Mucosa of rectum (tissue), 2 donors: ENCODE data around the gene ARSB.
"Not testable (repeated sequence)": the region's sequence is repeated elsewhere in the genome, so short reads cannot be mapped to it uniquely, and the experiment has no call there.

ENCODE experiments used
- H3K27ac ChIP-seq, 2 donors: one replicate each; pipeline ENCODE4 v1.7.0; 2013; ENCODE audit warnings: inconsistent platforms in 2 of 2, low read depth in 2 of 2, low read length in 2 of 2
- H3K27me3 ChIP-seq, 2 donors: one replicate each; pipeline ENCODE4 v1.7.0; 2013; ENCODE audit warnings: low read length in 2 of 2; ENCODE audit not compliant: control insufficient read depth in 2 of 2, insufficient read depth in 2 of 2
- H3K36me3 ChIP-seq, 2 donors: one replicate each; pipeline ENCODE4 v1.7.0; 2013; ENCODE audit warnings: low read length in 2 of 2; ENCODE audit not compliant: control insufficient read depth in 2 of 2, insufficient read depth in 2 of 2
- H3K4me1 ChIP-seq, 2 donors: one replicate each; pipeline ENCODE4 v1.7.0; 2013; ENCODE audit warnings: low read length in 2 of 2, mild to moderate bottlenecking in 1 of 2; ENCODE audit not compliant: control insufficient read depth in 2 of 2, insufficient read depth in 2 of 2
- H3K4me3 ChIP-seq, 2 donors: one replicate each; pipeline ENCODE4 v1.7.0; 2013; ENCODE audit warnings: low read length in 2 of 2
- H3K9ac ChIP-seq, 2 donors: one replicate each; pipeline ENCODE4 v1.7.0; 2013; ENCODE audit warnings: low read length in 2 of 2, low read depth in 1 of 2, mild to moderate bottlenecking in 1 of 2
- H3K9me3 ChIP-seq, 2 donors: one replicate each; pipeline ENCODE4 v1.7.0; 2013; ENCODE audit warnings: low read length in 2 of 2; ENCODE audit not compliant: control insufficient read depth in 2 of 2
- donor health status: healthy.
- donor health status: Normal muscosa, but diverticular disease.

The ARSB gene

GRCh38 chr5:78922879-78923621 lies 62.1 kb downstream of the ARSB start:
- no peak overlapping the region for H3K27ac ChIP-seq
- H3K36me3 ChIP-seq, result no peaks in the 10 kb centered on the region

DNA sequence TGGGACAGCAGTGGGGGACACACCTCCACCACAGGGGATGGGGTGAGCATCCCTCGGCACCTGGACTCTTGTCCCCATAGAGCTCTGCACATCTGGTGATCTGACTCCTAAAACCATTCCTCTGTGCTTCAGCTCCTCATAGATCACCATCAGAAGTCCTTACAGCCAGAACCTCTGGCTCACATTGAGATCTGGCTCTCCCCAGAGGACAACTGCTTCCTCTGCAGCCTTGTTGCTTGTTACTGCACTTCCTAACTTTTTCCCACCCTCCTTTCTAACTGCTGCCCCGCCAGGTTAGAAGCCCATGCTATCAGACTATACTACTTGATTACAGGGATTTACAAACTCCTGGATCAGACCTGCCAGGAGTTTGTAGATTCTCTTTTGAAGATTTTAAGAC lies 64.5 kb downstream of the ARSB start:
- Histone ChIP-seq H3K27ac (no peak overlapping the region), H3K9ac (no peak overlapping the region), H3K9me3 (no peaks in the 10 kb centered on the region), H3K4me1 (no peaks in the 10 kb centered on the region), H3K36me3 (no peaks in the 10 kb centered on the region), H3K4me3 (no peak overlapping the region), H3K27me3 (no peaks in the 10 kb centered on the region)

More at GRCh38 chr5:78922879-78923621, 62.1 kb downstream of the ARSB start:
- Histone ChIP-seq H3K4me1 (no peaks in the 10 kb centered on the region), H3K27me3 (no peaks in the 10 kb centered on the region), H3K9me3 (no peaks in the 10 kb centered on the region), H3K9ac (no peak overlapping the region), H3K4me3 (no peak overlapping the region)

GRCh38 chr5:78919796-78920195 lies 65.3 kb downstream of the ARSB start:
- H3K9me3 ChIP-seq, result no peaks in the 10 kb centered on the region
- H3K36me3 ChIP-seq, result no peaks in the 10 kb centered on the region
- H3K27ac ChIP-seq, result no peak overlapping the region
- H3K4me1 ChIP-seq, result no peaks in the 10 kb centered on the region
- H3K4me3 ChIP-seq, result no peak overlapping the region
- no peak overlapping the region for H3K9ac ChIP-seq
- no peaks in the 10 kb centered on the region for H3K27me3 ChIP-seq

DNA sequence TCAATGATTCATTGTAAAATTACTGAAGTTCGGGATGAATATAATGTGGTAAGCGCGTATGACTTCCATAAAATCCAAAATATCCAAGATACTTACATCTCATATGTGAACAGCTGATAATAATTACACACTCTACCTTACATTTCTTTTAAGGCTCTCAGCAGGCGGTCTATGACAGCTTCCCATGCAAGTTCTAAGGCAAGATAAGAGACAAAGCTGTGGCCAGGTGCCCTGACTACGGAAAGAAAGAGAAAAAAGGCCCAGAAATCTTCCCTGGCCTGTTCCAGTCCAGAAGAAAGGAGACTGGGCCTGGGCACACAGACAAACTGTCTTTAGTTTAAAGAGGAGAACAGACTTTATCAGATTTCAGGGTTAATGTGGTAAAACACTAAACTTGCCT lies 69.1 kb downstream of the ARSB start:
- Histone ChIP-seq H3K9me3 (no peaks in the 10 kb centered on the region), H3K27me3 (no peaks in the 10 kb centered on the region), H3K9ac (no peak overlapping the region), H3K36me3 (no peaks in the 10 kb centered on the region), H3K4me1 (no peaks in the 10 kb centered on the region), H3K27ac (no peak overlapping the region), H3K4me3 (no peak overlapping the region)

- H3K27ac ChIP-seq, result no peak overlapping the region
- no peak overlapping the region for H3K4me3 ChIP-seq
- no peaks in the 10 kb centered on the region for H3K36me3 ChIP-seq
- no peaks in the 10 kb centered on the region for H3K9me3 ChIP-seq
- no peaks in the 10 kb centered on the region for H3K4me1 ChIP-seq
- no peaks in the 10 kb centered on the region for H3K27me3 ChIP-seq
- no peak overlapping the region for H3K9ac ChIP-seq
Measured at GRCh38 chr5:78915170-78915569, 69.9 kb downstream of the ARSB start.

DNA sequence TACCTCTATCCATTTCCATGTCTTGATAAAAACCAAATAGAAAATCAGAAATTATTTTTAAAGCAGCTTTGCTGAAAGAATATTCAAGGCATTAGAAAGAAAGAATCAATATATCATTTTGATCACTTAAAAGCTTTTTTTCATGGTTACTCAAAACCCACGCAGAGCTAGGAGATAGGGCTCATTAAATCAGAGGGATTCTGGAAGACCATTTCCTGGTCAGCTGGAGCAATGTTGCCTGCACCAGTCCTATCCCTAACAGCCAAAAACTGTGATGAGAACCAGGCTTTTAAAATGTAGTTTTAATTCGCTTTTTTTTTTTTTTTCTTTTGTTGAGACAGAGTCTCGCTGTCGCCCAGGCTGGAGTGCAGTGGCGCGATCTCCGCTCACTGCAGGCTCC lies 72.3 kb downstream of the ARSB start:
- H3K27ac ChIP-seq, result no peak overlapping the region

DNA sequence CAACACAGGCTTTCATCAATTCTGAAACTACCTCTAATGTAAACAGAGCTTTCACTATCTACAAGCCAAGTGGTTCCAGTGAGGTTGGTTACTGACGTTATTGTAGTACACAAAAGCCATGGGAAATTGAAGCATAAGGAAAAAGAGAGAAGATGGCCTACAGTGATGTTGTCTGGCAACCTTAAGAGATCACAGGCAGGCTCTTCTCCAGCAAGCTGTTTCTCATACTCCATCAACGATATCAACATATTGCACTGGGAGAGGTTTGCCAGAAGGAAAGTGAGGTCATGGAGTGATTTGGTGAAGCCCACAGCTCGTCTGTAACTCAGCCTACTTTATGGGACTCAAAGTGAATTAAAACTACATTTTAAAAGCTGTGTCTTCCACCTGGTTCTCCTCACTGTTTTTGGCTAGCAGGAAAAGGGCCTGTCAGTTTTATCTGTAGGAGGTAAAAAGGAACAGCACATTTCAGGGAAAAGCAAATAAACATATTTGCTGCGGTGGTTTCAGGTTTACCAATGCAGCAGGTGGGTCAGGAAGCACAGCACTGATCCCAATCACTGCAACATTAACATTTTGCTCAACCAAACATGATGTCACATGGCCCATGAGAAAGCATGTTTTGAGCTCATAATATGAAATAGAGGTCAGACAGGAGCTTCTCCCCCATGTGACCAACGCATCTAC lies 72.9 kb downstream of the ARSB start:
- H3K4me3 ChIP-seq, result no peak overlapping the region
- H3K36me3 ChIP-seq, result no peaks in the 10 kb centered on the region
- H3K4me1 ChIP-seq, result peaks cover 0 to 13% of the 10 kb centered on the region in 2 donors
- no peak overlapping the region for H3K27ac ChIP-seq
- no peaks in the 10 kb centered on the region for H3K27me3 ChIP-seq
- no peak overlapping the region for H3K9ac ChIP-seq
- no peaks in the 10 kb centered on the region for H3K9me3 ChIP-seq

More for the DNA sequence above, 72.3 kb downstream of the ARSB start:
- H3K4me1 ChIP-seq, result peaks cover 0 to 13% of the 10 kb centered on the region in 2 donors
- H3K9me3 ChIP-seq, result no peaks in the 10 kb centered on the region
- H3K9ac ChIP-seq, result no peak overlapping the region
- H3K36me3 ChIP-seq, result no peaks in the 10 kb centered on the region
- H3K4me3 ChIP-seq, result no peak overlapping the region
- H3K27me3 ChIP-seq, result no peaks in the 10 kb centered on the region

DNA sequence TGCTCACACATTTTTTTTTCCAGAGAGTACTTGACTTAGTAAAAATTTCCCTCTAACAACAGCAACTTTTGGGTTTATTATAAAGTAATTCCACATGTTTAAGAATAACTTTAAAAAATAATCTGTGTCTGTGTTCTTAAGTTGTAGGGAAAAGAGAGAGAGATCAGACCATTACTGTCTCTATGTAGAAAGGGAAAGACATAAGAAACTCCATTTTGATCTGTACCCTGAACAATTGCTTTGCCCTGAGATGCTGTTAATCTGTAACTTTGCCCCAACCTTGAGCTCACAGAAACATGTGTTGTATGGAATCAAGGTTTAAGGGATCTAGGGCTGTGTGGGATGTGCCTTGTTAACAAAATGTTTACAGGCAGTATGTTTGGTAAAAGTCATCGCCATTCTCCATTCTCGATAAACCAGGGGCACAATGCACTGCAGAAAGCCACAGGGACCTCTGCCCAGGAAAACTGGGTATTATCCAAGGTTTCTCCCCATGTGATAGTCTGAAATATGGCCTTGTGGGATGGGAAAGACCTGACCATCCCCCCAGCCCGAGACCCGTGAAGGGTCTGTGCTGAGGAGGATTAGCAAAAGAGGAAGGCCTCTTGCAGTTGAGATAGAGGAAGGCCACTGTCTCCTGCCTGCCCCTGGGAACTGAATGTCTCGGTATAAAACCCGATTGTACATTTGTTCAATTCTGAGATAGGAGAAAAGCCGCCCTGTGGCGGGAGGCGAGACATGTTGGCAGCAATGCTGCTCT lies 75.7 kb downstream of the ARSB start:
- H3K4me3 ChIP-seq, H3K36me3 ChIP-seq, H3K9ac ChIP-seq, H3K27ac ChIP-seq, H3K27me3 ChIP-seq, H3K9me3 ChIP-seq: not testable (repeated sequence)
- H3K4me1 ChIP-seq, result peaks cover 0 to 13% of the 10 kb centered on the region in 2 donors

GRCh38 chr5:78908173-78909061 lies 76.7 kb downstream of the ARSB start:
- Histone ChIP-seq H3K9ac (peak overlapping the region in 1 of 2 donors; percentile 17), H3K9me3 (no peaks in the 10 kb centered on the region), H3K4me3 (peak overlapping the region; percentile 30 to 51)

More at GRCh38 chr5:78908173-78909061, 76.7 kb downstream of the ARSB start:
- Histone ChIP-seq H3K36me3 (no peaks in the 10 kb centered on the region), H3K27me3 (no peaks in the 10 kb centered on the region), H3K27ac (peak overlapping the region; percentile 9 to 40), H3K4me1 (peaks cover 0 to 13% of the 10 kb centered on the region in 2 donors)
